IPS-18c (cell line): Measurements from ENCODE around the gene HHAT.

Experiments
- H3K4me3 ChIP-seq: 2 replicates; pipeline ENCODE4 v1.7.0; 2013; ENCODE audit warnings: low read depth, mild to moderate bottlenecking, low read length, moderate library complexity; ENCODE audit not compliant: insufficient read depth
- H3K9me3 ChIP-seq: one replicate; pipeline ENCODE4 v1.6.1; 2013; ENCODE audit warnings: mild to moderate bottlenecking, low read length, moderate library complexity; ENCODE audit not compliant: control insufficient read depth, insufficient read depth

HHAT gene

DNA sequence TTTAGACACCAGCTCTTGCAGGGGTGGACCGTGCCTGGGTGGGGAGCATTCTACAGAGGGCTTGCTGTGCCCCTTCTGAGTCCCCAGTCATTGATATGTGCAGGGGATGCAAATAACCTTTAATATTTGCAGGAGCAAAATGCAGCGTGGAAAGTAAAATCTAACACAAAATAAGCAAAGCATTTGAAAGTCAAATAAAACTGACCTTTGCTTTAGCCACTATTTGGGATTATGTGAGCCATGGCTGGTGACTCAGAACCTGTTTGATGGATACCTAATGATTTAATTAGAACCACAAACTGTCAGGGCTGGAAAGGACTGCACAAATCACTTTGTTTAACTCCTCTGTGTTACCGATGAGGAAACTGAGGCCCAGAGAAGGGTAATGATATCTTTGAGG is 377.5 kb downstream of the HHAT start:
- H3K9me3 ChIP-seq: no peaks in the 10 kb centered on the region
- no peak overlapping the region for H3K4me3 ChIP-seq

DNA sequence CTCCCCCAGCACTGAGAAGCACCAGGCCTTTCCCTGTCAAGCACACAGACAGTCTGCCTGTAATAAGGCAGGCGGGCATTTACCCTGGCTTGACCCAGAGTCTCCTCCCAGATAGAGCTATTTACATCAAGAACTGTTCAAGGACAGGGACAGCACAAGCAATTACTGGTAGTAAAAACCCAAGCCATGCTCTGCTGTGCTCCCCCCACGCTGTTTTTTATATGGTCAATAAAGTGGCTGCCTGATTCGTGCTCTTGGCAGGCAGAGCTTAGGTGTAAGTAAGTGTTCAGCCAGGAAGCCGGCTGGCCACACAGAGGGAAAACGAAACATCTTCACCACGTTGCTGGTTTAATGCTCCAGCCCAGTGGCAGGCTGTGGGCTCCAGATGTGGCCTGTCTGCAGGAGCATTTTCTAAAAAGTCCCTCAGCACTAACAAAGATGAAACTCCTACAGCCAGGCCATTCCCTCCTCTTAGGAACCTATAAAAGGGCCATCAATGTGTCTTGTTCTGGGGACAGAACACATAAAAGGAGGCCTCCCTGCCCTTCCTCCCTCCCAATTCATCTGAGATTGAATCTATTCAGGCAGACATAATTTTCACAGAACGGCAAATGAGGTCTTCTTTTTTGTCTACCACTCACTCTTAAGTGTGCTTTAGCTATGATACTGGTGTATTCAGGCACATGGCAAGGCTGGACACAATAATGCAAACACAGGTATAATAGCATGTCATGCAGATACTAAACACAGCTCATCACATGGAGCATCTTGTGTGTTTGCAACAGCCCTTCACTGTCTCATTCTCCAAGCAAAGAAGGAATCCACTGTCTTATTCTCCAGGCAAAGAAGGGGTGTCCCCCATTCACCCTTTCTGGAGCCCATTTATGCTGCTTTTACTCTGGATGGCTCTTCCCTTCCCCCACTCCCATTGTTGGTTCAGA is 378.9 kb downstream of the HHAT start:
- H3K4me3 ChIP-seq: no peak overlapping the region

GRCh38 chr1:210709701-210710100 is 381.0 kb downstream of the HHAT start:
- Histone ChIP-seq H3K4me3 (no peak overlapping the region), H3K9me3 (no peaks in the 10 kb centered on the region)

More for the DNA sequence above, 378.9 kb downstream of the HHAT start:
- no peaks in the 10 kb centered on the region for H3K9me3 ChIP-seq

DNA sequence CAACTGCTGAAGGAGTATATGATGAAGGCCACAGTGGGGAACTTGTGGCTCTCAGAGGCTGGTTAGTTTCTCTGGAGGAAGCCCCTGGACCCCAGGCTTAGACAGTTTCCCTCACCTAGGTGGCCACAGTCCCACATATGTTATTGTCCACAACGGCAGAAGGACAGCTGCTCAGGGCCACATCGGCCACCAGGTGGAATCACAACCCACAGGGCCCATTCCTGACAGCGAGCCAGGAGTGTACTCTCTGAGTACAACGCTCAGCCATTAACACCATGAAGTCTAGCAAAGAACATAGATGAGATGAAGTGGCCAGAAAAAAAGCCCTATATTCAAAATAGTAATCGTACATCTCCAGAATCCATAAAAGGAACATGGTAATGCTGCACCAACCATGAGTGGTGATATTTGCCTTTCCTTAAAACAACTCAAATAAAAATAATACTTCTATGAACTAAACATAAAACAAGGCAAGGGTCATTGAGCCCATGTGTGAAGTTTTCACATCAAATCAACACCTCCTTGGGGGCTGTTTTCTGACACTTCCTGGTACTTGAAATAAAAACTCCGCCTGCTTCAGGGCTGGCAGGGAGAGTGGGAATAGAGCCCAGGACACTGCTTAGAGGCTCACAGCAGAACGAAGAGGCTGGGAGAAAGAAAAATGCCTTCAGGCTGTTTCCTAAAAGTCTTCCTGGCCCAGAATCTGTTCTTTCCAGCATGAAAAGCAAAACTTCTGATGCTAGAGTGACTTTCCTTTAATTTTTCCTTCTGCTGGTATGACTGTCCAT is 383.3 kb downstream of the HHAT start:
- H3K9me3 ChIP-seq: no peaks in the 10 kb centered on the region

DNA sequence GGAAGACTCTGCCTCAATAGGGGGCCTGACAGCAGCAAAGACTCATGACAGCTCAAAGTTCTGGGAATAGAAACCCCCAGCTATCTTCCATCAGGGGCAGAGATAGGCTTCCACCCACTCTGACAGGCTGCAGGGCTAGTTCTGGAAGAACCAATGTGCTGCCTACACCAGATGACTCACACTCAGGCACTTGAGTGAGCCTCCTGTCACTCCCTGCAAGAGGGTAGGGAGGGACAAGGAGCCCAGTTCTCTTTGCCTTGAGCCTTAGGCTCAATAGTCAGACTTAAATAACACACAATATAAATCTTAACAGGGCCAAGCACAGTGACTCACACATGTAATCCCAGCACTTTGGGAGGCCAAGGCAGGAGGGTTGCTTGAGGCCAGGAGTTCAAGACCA is 386.4 kb downstream of the HHAT start:
- Histone ChIP-seq H3K9me3 (no peaks in the 10 kb centered on the region), H3K4me3 (no peak overlapping the region)

More for the DNA sequence above, 383.3 kb downstream of the HHAT start:
- H3K4me3 ChIP-seq: no peak overlapping the region

GRCh38 chr1:210722410-210723081 is 393.8 kb downstream of the HHAT start:
- no peak overlapping the region for H3K4me3 ChIP-seq
- H3K9me3 ChIP-seq: no peaks in the 10 kb centered on the region

- no peak overlapping the region for H3K4me3 ChIP-seq
- H3K9me3 ChIP-seq: no peaks in the 10 kb centered on the region
These were observed 394.9 kb downstream of the HHAT start for GRCh38 chr1:210723646-210724045.

DNA sequence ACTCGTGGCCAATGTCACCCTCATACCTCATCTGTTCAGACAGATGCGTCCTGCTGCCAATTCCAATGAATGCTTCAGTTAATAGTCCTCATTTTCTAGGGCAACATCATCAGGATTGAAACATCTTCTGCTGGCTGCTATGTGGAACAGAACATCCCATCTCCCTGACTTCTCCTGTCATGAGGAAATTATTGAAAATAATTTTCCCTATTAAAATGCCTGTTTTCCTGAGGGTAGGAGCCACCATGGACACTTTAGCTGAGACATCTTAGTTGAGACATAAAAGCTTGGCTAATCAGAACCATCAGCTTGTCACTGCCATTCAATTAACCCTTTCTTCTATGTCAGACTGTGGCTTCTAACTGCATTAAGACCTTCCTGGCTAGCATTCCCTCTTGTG is 396.1 kb downstream of the HHAT start:
- Histone ChIP-seq H3K9me3 (no peaks in the 10 kb centered on the region), H3K4me3 (no peak overlapping the region)
